GM21576 (cell line): Measurements from ENCODE around the gene FRMD7.
A peak's percentile ranks its signal among the peaks of the same experiment; 100 is the strongest.
"Not testable (repeated sequence)": the region's sequence is repeated elsewhere in the genome, so short reads cannot be mapped to it uniquely, and the experiment has no call there.

Source experiments
- ATAC-seq: cut with Tn5 transposase; IDR thresholded peaks from one replicate; pipeline ENCODE4 v1.9.1; 2021; ENCODE audit warnings: mild to moderate bottlenecking, moderate library complexity; ENCODE audit not compliant: unreplicated experiment

Gene FRMD7

DNA sequence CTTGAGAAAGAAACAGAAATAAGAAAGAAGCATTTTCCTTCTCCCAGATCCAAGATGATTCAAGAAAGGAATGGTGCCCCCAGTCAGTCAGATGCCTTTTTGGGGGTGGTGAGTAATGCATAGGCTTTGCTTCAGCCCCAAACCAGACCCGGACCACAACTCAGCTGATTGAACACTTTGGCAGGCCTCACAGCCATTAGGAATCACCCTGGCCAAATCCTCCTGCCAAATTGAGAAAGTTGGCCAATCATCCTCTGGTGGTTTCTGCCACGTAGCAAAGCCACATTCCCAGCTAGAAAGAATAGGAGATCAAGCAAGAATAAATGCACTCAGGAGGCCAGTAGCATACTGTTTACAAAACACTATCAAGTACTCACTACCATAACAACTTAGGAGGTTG, 33.7 kb downstream of the FRMD7 start:
- ATAC-seq = no peak

- ATAC-seq = no peak
Measured at GRCh38 chrX:132093239-132093860, 34.5 kb downstream of the FRMD7 start.

GRCh38 chrX:132092439-132093065, 35.3 kb downstream of the FRMD7 start:
- peak; percentile 98 for ATAC-seq

DNA sequence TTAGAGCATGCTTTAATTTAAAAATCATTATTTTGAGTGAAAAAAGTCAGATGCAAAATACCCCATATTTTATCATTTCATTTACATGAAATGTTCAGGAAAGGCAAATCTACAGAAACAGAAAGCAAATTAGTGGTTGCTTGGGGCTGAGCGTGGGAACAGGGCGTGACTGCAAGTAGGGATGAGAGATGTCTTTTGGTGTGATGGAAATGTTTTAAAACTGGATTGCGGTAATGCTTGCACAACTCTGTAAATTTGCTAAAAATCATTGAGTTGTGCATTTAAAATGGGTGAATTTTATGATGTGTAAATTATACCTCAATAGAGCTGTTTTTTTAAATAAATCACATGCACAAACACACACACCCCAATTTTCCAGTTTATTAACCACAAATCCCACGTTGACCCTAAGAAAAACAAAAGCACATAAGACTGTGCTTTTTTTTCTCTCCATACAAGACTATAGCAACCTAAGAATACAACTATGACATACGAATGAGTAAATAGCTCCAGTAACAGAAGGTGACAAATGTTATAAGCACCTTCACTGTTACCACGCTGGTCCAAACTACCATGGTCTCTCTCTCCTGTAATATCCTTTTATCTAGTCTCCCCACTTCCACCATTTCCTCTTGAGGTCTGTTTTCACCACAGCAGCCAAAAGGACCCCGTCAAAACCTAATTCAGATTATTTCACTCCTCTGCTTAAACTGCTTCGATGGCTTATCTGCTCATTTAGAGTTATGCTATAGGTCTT, 37.2 kb downstream of the FRMD7 start:
- ATAC-seq = no peak

DNA sequence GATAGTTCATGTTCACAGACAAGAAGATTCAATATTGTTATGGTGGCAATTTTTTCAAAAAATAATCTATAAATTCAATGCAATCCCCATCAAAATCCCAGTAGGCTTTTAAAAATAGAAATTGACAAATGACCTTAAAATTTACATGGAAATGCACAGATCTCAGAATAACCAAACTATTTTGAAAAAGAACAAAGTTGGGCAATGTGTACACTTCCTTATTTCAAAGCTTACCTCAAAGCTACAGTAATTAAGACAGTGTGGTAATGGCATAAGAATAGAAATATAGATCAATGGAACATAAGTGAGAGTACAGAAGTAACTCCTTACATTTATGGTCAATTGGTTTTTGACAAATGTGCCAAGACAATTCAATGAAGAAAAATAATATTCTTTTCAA, 39.0 kb downstream of the FRMD7 start:
- ATAC-seq = no peak

GRCh38 chrX:132086672-132087071, 41.1 kb downstream of the FRMD7 start:
- ATAC-seq = no peak

GRCh38 chrX:132085786-132086185, 42.0 kb downstream of the FRMD7 start:
- no peak for ATAC-seq

DNA sequence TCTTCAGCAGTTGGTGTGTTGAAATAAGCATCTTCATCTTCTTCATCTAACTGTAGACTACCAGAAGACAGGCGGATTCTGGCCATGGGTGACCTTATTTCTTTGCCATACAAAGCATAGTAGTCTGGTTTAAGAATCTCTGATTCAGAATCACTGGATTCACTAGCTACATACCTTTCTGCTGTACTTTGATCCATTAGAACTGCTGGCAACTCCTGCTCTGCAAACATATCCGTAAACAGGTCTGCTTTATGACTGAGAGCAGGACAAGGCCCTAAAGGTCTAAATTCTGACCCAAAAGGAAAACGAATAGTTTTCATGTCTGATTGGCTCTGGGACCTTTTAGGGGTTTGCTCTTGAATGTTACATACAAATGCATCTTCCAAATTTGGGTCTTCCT, 49.9 kb downstream of the FRMD7 start:
- no peak for ATAC-seq

DNA sequence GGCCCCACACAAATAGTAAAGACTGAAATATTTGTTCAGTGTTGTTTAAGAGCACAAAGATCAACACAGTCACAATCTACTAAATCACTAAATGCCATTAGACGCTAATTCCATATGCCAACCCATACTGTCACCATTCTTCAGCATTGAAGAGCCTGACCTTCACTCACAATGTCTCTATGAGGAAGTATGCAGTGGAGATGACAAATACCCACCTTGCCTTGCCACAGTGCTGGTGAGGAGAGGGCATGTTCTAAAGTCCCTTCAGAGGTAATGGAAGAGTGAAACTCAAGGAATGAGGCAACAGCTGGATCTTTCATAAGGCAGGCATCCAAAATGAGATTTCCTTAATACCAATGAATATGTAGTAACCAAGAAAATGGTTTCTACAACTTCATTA, 50.4 kb downstream of the FRMD7 start:
- no peak for ATAC-seq

DNA sequence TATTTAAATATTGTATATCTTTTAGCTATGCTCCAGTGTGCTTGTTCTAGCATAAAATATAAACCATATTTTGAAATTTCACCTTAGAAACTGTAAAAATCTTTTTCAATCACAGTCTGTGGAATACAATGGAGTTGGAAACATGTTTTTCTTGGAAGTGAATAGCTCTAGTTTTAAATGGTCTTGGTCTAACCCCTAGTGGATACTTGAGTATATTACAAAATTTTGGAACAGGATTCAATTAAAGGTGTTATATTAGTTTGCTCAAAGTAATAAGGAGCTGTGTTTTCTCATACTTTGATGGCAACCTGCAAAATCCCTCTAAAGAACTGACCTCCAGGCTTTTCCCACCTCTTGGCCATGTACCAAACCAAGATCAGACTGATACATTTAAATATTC, 56.6 kb downstream of the FRMD7 start:
- no peak for ATAC-seq

GRCh38 chrX:132068405-132068804, 59.4 kb downstream of the FRMD7 start:
- ATAC-seq = no peak

DNA sequence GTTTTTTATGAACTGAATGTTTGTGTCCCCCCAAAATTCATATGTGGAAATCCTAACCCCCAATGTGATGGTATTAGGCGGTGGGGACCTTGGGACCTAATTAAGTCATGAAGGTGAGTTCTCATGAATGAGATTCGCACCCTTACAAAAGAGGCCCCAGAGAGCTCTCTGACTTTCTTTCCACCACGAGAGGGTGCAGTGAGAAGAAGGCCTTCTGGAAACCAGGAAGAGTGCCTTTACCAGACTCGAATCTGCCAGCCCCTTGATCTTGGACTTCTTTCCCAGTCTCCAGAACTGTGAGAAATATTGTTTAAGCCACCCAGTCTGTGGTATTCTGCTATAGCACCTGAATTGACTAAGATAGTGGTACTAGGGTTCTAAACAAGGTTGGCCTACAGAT, 64.0 kb downstream of the FRMD7 start:
- no peak for ATAC-seq

DNA sequence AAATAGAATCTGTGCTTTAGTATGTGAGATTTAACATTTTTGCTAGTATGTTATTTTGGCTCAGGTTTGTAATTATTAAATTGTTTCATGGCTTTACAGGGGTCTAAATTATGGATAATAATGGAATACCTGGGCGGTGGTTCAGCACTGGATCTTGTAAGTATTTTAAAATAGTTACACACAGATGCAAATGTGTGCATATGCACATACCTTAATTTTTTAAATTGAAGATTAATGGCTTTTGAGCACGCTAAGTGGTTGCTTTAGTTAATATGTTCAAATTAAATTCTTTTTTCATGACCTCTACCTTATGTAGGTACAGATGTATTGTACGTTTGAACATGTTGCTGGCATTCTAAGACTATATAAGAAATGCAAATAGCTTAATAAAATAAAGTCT, 64.5 kb downstream of the FRMD7 start:
- ATAC-seq = no peak

GRCh38 chrX:132059973-132060540, 67.8 kb downstream of the FRMD7 start:
- no peak for ATAC-seq

- no peak for ATAC-seq
Measured at GRCh38 chrX:132058975-132059374, 68.8 kb downstream of the FRMD7 start.

DNA sequence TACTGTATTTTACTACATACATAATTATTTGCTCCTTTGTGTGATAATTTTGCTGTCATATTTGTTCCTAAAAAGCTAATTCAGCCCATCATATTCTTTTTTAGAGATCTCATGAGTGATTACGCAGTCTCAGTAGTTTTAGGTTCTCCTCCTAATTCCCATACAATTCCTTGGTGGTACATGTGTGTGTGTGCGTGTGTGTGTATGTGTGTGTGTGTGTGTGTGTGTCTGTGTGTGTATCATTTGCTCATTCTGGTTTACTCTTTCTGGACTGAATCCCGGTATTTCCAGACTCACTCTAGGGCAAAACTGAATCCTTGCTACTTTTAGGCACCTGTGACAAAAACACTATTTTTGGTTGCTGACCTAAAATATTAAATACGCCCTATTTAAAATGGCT, 69.8 kb downstream of the FRMD7 start:
- no peak for ATAC-seq

- ATAC-seq = not testable (repeated sequence)
Measured at GRCh38 chrX:132051778-132052177, 76.0 kb downstream of the FRMD7 start.

GRCh38 chrX:132046533-132046932, 81.3 kb downstream of the FRMD7 start:
- ATAC-seq = no peak

DNA sequence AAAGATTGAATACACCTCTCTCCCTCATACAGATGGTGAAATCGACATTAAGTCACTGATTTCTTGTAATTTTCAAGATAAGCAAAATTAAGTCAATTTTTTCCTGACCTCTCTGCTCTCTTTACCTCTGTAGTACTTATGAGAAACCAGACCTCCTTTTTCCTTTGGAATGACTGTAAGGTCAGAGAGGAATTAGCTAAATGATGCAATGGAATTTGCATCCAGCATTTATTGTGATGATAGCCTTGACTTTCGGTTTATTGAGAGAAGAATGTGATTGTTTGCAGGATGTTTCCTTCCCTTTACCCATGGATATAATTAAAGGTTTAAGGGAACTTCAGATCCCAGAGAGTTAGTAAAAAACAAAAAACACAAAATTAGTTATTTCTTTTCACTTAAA, 82.4 kb downstream of the FRMD7 start:
- ATAC-seq = no peak

- ATAC-seq = no peak
Measured at GRCh38 chrX:132044953-132045352, 82.9 kb downstream of the FRMD7 start.

DNA sequence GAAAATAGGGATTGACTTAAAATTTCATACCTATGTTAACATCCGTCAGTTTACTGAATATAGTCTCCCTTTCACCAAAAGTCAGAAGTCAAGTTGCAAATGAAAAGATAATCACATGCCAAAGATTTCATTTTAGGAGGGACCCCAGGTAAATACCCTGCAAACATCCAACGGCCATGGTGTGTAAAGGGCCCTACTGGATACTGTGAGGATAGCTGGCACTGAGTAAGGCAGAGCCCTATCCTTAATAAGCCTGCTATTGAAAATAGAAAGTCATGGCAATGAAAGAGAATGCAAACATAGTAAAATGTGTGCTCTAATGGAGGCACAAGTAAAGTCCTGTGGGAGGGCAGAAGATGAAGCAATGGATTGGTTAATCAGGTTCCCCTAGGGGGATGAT, 83.8 kb downstream of the FRMD7 start:
- ATAC-seq = no peak

DNA sequence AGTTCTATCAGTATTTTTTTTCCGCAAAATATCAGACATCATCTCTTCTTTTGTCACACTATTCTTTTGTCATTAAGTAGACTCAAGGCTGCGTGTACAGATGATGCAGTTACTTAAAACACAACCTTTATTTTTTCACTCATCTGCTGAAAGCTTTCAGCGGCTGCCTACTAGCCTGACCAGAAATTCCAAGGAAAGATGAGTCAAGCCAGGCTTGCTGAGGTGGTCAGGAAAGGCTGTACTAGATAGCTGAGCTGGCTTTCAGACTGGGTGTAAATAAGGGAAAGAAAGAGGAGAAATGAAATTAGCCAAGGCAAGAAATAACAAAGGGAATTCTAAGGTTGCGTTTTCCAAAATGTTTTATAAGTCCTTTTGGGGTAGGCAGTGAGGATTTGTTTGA, 86.8 kb downstream of the FRMD7 start:
- ATAC-seq = no peak
